Gastroesophageal sphincter (tissue), 3 donors: Measurements from ENCODE around the gene KDM5C.

Experiments
- POLR2A ChIP-seq, 2 donors: fragments of 450-650 bp; IDR thresholded peaks; one replicate each; pipeline ENCODE4 v1.6.1; 2017; ENCODE audit warnings: antibody characterized with exemption in 2 of 2, mild to moderate bottlenecking in 2 of 2, moderate library complexity in 1 of 2
- TF ChIP-seq, protein P1 (sequence below), 4 experiments: fragments of 200-600 bp in 2 of 4; fragments of 450-650 bp in 2 of 4; sonication (generic) in 1 of 4; IDR thresholded peaks; one replicate each; pipeline ENCODE4 v1.5.1; 2017 to 2019; ENCODE audit warnings: antibody characterized with exemption in 4 of 4, mild to moderate bottlenecking in 2 of 4, moderate library complexity in 2 of 4

GRCh38 chrX:53223068-53223693 lies 1.8 kb downstream of the KDM5C start:
- TF ChIP-seq, protein P1, sequence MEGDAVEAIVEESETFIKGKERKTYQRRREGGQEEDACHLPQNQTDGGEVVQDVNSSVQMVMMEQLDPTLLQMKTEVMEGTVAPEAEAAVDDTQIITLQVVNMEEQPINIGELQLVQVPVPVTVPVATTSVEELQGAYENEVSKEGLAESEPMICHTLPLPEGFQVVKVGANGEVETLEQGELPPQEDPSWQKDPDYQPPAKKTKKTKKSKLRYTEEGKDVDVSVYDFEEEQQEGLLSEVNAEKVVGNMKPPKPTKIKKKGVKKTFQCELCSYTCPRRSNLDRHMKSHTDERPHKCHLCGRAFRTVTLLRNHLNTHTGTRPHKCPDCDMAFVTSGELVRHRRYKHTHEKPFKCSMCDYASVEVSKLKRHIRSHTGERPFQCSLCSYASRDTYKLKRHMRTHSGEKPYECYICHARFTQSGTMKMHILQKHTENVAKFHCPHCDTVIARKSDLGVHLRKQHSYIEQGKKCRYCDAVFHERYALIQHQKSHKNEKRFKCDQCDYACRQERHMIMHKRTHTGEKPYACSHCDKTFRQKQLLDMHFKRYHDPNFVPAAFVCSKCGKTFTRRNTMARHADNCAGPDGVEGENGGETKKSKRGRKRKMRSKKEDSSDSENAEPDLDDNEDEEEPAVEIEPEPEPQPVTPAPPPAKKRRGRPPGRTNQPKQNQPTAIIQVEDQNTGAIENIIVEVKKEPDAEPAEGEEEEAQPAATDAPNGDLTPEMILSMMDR (IDR thresholded peaks at IDR 0.05): no peak
- no peak for TF ChIP-seq POLR2A (IDR thresholded peaks at IDR 0.05)
